Measurements from ENCODE around the gene TPX2.

TPX2 gene

DNA sequence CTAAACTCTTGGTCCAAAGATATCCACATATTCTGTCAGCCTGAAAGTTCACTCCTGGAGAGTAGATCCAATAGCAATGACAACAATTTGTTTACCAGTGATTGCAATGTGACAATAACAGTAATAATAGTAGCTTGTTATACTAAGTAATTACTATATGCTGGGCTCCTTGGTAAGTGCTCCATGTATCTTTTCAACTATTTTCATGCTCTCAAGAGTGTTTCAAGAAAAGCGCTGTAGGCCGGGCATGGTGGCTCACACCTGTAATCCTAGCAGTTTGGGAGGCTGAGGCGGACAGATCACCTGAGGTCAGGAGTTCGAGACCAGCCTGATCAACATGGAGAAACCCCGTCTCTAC is 31.9 kb upstream of the TPX2 start:
- no peak for DNase-seq

DNA sequence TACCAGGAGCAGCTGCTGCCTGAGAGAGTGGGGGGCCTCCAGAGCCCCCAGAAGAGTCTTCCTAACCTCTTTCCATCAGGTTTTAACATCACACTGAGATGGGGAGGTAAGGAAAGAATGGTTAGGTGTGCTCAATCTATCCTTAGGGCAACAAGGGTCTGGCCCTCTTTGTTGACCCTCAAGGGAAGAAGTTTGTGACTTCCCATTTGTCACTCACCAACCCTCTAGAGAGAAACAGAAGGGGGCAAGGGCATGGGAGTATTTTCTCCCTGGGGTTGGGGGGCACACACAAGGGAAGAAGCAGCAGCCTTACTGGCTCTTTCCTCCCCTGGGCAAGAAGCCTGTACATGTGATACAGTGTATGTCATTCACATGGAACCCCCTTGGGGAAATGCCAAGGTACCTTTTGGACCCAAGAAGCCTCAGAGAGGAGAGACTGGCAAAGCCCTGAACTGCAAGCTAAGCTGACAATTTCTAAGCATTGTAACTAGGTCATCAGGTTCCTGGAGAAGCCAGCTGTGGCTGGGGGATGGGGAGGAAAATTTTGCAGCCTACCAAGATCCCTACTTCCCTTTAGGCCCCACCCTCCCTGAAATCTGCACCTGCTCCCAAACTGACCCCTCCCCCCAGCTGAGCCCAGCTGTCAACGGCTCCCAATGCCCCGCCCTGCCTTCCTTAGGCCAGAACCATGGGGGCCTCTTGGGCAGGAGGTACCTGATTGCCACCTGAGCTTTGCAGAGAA is 30.9 kb upstream of the TPX2 start:
- peak; percentile 79 to 90 for DNase-seq

DNA sequence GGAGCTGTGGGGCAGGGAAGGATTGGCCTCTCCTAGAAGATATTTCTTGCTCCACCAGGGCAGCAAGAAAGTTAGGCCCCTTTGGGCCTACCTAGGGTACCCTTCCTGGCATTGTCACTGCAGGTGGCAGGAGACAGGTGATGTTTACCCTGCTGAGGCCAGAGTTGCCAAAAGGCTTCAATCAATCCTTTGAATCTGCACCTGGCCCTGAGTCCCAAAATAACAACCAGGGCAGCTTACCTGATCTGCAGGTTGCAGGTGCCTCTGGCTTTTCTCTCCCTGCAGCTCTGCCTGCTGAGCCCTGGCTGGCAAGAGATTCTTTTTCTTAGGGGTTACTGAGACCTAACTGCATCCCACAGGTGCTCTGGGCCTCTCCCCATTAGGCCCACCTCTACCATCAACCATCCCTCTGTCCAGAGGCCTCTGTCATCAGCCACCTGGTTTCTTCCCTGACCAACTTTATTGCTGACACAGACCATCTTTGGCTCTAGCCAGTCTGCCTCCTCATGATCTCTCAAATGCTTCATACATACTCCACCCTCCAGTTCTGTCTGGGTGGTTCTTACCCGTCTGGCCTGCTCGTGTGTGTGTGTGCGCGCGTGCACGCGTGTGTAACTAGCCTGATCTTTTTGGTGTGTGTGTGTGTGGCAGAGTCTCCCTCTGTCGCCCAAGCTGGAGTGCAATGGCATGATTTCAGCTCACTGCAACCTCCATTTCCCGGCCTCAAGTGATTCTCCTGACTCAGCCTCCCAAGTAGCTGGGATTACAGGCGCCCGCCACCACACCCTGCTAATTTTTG is 30.2 kb upstream of the TPX2 start:
- DNase-seq, result peak; percentile 62 to 64

DNA sequence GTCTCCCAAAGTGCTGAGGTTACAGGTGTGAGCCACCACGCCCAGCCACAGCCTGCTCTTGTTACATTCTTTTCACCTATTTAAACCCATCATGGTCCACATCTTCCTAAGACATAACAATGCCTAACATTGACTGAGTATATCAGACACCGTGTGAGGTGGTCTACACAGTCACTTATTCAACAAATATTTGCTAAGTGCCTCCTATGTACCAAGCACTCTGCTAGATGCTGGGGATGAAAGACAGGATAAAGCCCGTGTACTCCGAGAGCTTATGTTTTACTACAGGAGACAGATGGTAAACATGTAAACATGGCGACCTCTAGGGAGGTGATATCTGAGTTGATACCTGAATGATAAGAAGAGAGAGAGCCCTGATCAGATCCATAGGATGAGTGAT is 29.2 kb upstream of the TPX2 start:
- no peak for DNase-seq

DNA sequence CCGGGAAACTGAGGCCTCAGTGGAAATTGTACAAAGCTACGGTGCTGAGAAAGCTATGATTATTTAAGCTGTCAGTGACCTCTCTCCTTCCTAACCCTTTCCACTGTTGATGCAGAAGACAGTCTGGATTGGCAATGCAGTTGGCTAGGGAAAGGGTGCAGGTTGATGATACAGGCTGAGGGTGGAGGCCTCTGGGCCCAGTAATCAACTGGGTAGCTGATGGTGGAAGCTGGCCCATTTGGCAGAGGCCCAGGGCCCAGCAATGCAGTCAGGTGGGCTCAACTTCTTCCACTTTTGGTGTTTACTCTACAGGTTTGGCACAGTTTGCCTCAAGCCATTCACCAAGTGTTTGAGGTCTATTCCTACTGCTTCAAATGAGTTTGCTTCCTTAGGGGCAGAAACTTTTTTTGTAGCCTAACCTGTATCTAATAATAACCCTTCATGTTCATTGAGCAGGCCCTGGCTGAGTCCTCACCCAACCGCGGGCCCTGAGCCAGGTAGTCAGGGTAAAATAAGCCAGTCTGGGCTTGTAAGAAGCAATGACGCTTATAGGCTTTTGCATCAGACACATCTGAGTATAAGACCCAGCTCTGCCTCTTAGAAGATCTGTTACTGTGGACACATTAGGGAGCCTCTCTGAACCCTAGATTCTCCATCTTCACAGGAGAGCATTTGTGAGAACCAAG is 28.5 kb upstream of the TPX2 start:
- DNase-seq, result peak in 1 of 2 experiments; percentile 11

DNA sequence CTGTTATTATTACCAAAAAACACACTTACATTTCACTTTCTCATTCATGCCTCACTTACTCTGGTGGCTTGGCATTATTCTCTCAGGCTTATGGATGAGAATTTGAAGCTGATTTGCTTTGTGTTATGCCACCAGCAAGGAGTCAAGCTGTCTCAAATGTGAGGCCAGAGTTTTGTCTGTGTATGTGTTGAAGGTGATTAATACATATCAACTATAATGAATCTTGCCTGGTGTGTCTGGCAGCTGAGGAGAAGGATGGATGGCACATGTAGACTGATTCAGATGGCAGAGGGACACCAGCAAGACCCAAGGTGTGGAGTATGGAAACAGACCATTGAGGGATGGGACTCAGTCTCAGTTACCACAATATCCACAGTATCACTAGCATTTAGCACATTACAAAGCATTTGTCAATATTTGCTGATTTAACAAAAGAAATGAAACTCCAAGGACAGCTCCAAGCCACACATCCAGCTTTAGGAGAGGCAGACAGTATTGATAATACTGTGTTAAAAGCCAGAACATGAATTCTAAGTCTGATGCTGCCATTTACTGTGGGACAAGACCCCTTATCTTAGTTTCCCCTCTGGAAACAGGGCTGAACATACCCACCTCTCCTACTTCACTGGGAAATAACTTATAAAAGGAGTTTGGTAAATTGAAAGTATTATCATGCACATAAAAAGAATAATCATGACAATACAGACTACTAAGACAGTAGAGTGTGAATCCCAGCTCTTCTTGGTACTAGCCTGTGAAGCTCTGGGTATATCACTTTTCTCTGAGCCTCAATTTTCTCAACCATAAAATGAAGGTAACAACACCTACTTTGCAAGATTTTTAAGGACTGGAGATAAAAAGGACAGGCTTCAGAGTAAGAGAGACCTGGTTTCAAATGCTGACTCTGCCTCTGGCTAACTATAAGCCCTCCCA is 27.6 kb upstream of the TPX2 start:
- DNase-seq, result no peak

DNA sequence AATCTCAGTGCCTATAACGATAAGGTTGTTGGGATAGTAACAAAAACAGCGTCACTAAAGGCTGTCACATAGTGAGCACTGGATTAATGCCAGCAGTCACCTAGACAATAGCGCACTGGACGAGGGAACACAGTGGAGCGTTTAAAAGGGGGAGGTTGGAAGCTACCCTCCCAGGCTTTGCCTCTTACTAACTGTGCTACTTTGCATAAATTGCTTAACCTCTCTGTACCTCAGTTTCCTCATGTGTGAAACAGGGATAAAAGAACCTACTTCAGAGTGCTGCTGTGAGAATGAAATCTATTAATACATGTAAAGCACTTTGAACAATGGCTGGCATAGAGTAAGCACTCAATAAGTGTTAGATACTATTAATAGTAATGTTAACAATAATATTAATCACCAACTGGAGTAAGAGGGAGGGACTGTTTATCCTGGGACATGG is 27.0 kb upstream of the TPX2 start:
- DNase-seq, result peak; percentile 17 to 35

DNA sequence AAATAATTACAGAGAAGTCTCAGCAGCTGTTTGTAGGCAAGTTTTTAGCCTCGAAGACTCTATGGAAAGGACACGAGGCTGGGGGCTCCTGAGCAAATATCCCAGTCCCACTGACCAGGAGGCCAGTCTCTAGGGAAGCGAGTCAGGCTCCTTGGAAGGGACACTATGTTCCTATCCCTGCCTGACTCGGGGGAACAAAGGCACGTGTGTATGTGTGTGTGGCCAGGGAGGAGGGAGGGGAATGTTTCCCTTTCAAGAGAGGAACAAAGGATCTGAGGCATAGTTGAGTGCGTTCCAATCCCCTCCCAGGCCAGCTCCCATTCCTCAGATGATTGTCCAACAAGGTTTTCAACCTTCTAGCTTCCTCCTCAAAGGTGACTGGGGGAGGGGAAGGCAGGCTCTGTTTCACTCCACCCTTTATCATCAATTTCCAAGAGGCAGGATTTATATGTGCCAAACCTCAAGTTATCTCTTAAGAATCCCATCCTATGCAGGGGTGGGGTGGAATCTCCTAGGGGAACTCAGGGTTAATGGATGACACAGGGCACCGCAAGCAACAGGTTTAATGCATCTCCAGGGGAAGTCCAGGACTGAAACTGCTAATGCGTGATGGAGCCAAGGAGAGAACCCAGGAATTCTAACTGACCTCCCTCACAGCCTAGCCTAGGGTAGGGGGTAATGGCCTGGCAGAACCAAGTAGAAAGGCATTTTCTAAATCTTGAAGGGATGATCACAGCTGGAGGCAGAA is 26.4 kb upstream of the TPX2 start:
- DNase-seq, result no peak

DNA sequence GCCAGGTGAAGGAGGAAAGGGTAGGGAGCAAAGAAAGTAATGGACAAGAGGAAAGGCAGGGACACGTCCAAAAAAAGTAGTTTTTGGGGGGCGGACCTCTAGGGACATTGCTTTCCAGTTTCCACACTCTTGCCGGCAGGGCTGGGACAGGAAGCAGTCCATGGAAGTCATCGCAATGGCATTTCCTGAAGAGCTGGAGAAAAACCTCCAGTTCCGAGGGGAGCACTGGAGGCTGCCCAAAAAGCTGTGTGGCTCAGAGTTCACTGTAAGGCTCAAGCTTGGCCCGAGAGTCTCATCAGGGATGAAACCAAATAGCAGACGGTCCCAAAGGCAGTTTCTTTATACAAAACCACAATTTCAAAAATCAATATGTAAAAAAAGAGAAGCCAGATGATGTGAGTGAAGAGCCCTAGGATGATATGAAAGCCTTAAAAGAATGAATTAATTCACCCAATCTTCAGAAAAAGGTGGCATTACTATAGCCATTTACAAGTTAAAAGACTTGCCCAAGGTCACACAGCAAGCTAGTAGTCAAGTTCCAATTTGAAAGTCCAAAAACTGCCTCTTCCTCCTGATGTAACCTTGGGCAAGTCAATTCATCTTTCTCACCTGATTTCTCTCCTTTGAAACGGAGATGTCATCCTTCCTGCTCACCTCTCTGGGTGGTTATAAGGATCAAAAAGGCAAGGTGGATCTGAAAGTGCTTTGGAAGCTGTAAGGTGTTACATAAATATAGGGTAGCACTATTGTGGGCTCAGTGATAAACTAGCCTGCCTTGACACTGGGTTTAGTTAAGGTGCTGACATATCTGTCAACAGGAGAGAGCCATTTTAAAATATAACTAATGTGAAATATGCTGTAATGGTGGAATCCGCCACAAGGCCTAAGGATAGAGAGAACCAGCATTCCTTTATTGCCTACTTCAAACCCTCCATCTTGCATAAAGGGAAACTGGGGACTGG is 25.5 kb upstream of the TPX2 start:
- no peak for DNase-seq

DNA sequence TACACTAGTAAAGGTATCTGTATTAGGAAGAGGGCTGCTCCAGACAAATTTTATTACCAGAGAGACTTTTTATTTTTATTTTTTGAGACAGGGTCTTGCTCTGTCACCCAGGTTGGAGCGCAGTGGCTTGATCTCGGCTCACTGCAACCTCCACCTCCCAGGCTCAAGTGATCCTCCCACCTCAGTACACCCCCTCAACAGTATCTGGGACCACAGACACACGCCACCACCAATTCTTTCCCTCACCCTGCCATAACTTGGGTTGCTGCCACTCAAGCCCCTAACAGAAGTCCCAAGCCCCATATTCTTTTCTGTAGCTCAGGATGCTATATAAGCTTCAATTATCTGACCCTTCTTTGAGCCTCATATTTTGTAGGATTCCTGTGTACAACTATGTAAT is 23.3 kb upstream of the TPX2 start:
- no peak for DNase-seq

DNA sequence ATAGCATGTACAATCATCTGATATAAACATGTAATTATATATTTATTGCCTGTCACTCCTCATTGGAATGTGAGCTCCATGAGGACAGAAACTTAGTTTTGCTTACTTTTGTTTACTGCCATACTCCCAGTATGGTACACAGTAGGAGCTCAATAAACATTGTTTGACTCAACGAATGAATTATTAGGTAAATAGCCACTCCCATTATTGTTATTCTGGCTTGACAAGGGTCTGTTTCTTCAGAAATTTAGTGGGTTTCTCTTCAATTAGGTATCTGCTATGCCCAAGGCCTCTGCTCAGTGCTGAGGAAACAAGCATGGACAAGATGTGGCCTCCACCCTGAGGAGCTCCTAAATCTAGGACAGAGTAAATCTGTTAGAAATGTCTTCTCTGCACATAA is 22.7 kb upstream of the TPX2 start:
- no peak for DNase-seq

DNA sequence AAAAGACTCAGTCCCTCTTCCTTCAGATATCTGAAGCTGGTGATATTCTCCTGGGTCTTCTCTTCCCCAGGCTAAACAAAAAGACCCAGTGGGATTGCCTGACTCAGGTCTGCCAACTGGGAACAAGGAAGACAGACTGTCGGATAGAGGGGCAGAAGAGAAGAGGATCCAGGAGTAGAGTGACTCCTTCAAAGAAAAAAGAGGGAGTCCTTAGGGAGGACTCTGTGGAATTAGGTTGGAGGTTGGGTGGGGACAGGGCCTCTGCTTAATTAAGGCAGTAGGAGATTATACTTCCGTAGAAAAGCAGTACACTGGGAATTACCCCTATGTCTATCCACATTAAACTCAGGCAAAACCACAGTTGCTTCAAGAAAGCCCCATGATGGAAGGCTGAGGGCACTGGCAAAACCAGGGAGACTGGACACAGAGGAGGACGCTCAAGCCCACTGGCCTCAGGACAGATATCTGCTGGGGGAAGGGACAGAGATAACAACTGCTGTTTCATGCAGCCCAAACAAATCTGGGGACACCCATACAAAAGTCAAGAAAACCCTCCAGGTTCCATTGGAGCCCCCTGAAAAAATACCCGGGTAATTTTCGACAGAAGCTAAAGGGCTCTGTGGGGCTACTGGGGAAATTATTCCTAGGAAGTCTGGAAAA is 22.1 kb upstream of the TPX2 start:
- DNase-seq, result no peak

DNA sequence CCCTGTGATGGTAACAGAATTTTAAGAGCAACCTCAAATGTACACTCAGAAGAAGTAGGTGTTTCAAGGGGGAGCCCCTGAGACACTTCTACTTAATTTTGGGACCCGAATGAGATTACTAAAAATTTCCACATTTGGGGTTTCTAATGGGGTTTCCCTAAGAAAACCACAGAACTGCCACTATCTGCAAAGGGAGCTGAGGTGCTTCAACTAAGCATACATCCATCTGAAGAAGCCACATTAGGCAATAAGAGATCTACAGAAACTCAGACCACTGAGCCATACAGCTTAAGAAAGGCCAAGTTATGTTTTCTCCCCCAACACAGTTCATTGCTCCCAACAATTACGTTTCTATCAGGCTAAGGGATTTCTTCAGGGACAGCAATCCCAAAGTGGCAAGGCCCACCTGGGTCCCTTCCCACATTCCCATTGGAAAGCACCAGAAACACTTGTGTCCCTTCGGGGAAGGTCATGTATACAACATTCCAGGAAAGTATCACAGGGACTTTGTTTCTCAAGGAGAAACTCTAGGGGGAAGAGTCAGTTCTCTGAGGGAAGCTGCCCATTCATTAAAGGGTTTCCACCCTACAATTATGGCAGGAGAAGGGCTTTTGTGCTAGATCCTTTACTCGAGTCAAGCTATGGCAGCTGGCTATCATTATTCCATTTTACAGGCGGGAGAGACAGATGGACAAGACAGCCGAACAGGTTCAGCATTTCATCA is 21.4 kb upstream of the TPX2 start:
- no peak for DNase-seq

DNA sequence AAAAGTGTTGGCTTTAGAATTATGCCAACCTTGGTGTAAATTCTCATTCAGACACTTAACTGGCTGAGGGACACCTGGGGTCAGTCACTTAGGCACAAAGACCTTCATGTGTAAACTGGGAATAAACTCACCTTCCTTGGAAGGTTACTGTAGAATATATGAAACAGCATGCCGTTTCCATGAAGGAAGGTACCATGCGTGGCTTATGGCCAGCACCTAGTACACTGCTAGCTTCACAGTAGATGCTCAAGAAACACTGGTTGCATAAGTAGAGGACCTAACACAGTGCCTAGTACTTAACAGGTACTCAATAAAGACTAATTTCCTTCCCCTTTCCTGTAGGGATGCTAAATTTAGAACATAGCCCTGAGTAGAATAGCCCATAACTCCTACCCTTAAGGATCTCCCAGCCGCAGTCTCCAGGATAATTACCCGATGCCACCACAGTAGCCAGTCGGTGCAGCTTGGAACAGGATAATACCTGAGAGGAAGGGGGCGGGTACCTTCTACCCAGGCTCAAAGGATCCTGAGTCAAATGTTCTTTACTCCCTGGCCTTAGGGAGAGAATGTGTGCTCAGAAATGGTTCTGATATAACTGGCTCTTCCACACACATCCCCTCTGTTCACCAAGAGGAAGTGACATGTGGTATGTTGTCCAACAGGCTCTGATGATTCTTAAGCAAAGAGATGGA is 20.0 kb upstream of the TPX2 start:
- DNase-seq, result no peak

DNA sequence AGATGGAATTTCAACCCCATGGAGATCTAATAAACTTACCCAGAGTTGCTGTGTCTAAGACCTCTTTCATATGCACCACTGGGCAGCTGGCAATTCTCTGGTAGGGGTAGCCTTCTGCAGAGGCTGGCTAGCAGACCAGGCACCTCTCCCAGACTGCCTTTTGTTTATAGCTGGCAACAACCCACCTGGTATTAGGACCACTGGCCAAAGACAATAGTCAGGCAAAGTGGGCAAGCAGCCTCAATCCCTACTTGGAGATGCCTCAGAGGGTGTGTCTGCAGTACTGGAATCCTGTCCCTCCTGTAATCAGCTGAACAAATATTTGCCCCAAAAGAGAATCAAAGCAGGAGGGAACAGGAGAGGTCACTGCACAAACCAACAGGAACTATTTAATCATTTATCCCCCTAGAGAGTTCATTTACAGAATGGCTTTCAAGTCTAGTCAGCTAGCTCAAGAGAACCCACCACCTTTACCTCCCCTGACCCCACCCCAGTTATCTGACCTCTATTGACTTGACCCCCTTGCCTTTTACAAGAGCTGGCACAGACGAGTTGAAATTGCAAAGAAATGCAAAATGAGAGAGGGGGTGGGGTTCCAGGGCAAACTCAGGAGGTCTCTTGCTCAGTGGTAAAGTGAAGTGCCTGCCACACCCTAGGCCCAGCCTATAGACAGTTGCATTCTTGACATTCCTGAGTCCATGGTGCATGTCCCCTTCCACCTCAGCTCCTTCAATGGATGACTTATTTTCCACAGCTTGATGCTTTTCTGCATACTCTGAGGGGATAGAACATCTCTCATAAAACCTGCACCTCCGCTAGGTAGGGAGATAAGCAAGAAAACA is 19.2 kb upstream of the TPX2 start:
- DNase-seq, result peak in 1 of 2 experiments; percentile 23

DNA sequence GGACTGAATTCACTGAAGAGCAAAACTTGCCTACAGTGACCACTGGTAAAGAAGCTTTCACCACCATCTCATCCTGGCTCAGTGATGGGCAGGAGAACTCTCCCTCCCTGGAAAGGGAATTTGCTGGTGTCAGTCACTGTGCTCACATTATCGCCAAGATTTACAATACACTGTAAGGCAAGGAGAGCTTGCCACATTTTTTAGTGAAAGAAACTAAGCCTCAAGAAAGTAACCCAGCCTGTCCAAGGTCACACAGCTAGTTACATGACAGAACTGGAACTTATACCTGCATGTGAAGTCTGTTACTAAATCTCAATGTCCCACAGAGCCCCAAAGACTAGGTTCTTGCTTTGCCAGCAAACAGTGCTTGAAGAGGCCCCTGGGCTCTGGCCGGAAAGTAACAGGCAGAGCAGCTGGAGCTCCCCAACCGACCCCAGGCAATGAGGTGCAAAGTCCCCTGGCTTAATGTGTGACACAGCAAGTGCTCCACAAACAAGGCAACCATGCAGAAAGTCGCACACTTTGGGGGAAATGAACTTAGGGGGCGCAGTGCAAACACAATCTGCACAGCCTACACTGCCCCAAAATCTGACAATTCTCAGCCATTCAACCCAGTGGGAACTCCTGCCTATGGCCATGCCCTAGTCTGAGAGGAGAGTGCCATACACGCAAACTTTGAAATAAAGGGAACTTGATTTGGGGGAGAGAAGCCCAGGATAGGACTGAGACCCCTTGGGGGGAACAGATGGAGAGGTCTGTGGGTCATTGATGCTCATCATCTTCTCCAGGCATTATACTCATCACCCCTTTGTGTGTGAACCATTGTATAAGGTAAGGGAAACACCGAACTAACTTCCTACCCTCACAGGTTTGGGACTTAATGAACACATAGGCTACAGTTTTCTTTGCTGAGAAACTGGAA is 18.3 kb upstream of the TPX2 start:
- DNase-seq, result no peak

Data from SHP77 (cell line).